K562 treated with DMSO at 1 percent for 4 hours (cell line): ENCODE results near the gene LIX1L. TPM values are rescaled to one million over a fixed set of nuclear protein-coding genes. Genes with fewer than 3 reads are reported as not detected.

Experiments
- total RNA-seq: library from RNA; unstranded; fragments of 300-600 nt; gene quantifications from 2 replicates; pipeline ENCODE4 v1.2.3, GENCODE V29; 2022; ENCODE audit not compliant: insufficient read depth

LIX1L gene
- 7.5 and 8.5 TPM in 2 replicates for total RNA-seq

GRCh38 chr1:145957443-145958319, at the start of gene LIX1L:
Gene LIX1L (minus strand): TSS chr1:145958017. CDS start chr1:145957927, 90 bp downstream.

GRCh38 chr1:145996433-145997015, 38.7 kb upstream of the LIX1L start, which contains the start of gene TXNIP:
Gene TXNIP (minus strand): TSS chr1:145996579. CDS start chr1:145996266, 313 bp downstream.

GRCh38 chr1:145964328-145965118, 6.7 kb upstream of the LIX1L start, which contains the start of the genes ANKRD34A and POLR3GL:
Gene ANKRD34A (minus strand): TSS chr1:145964575. CDS start chr1:145961759, 2,816 bp downstream.
Gene POLR3GL (plus strand): TSS chr1:145964690. CDS start chr1:145974866, 10,176 bp downstream.

GRCh38 chr1:145927063-145927886, 30.5 kb downstream of the LIX1L start, which contains the start of gene RBM8A:
Gene RBM8A (minus strand): TSS chr1:145927484. CDS start chr1:145927426, 58 bp downstream.

GRCh38 chr1:145918144-145918991, 39.4 kb downstream of the LIX1L start, which contains the start of gene PEX11B:
Gene PEX11B (minus strand): TSS chr1:145918717. CDS start chr1:145918688, 29 bp downstream.

GRCh38 chr1:145885738-145886287, 72.0 kb downstream of the LIX1L start, which contains the start of gene ANKRD35:
Gene ANKRD35 (minus strand): TSS chr1:145885866. CDS start chr1:145885758, 108 bp downstream.

Other genes with a start within 250 kb of the LIX1L start
- gene CD160, start 238.5 kb downstream of the LIX1L start, total RNA-seq = 0.22 TPM in 1 of 2 replicates, not detected in the other
- 5.4 and 5.7 TPM in 2 replicates for gene RNF115, start 133.9 kb downstream of the LIX1L start, total RNA-seq
- 43.7 and 46.2 TPM in 2 replicates for gene POLR3C, start 133.8 kb downstream of the LIX1L start, total RNA-seq
- 4.9 and 10.6 TPM in 2 replicates for gene NUDT17, start 112.4 kb downstream of the LIX1L start, total RNA-seq
- gene PIAS3, start 98.9 kb downstream of the LIX1L start, total RNA-seq = 11.8 TPM in 2 replicates
- not detected in 2 replicates for gene ANKRD35, start 72.2 kb downstream of the LIX1L start, total RNA-seq
- gene ITGA10, start 48.0 kb downstream of the LIX1L start, total RNA-seq = 0.58 TPM in 1 of 2 replicates, not detected in the other
- gene PEX11B, start 39.3 kb downstream of the LIX1L start, total RNA-seq = 17.7 and 19.4 TPM in 2 replicates
- gene RBM8A, start 30.5 kb downstream of the LIX1L start, total RNA-seq = 118 and 123 TPM in 2 replicates
- 1.2 TPM in 1 of 2 replicates, not detected in the other for gene ANKRD34A, start 6.6 kb upstream of the LIX1L start, total RNA-seq
- gene POLR3GL, start 6.7 kb upstream of the LIX1L start, total RNA-seq = 33.6 and 48.3 TPM in 2 replicates
- 288 and 302 TPM in 2 replicates for gene TXNIP, start 38.6 kb upstream of the LIX1L start, total RNA-seq
- 7.4 and 8.8 TPM in 2 replicates for gene HJV, start 63.7 kb upstream of the LIX1L start, total RNA-seq
- gene NBPF10, start 186.8 kb upstream of the LIX1L start, total RNA-seq = 0.83 and 1.2 TPM in 2 replicates